Thymus (tissue), 11 donors: Measurements from ENCODE around the gene ARPP21. TPM values are rescaled to one million over a fixed set of nuclear protein-coding genes. Genes with fewer than 3 reads are reported as not detected.

Experiments used
- DNase-seq, 9 donors: peaks; one replicate each; pipeline ENCODE4 v3.0.0-alpha.2; 2013; ENCODE audit warnings: low spot score in 9 of 9, low read depth in 6 of 9, missing footprints in 1 of 9
- H3K27ac ChIP-seq, 2 donors: one replicate each; pipeline ENCODE4 v1.5.1; 2013; ENCODE audit warnings: control low read depth in 1 of 2, low read depth in 1 of 2, low read length in 1 of 2, mild to moderate bottlenecking in 1 of 2, moderate library complexity in 1 of 2
- H3K27me3 ChIP-seq, 2 donors: one replicate each; pipeline ENCODE4 v1.5.1; 2013; ENCODE audit warnings: low read length in 1 of 2; ENCODE audit not compliant: control insufficient read depth in 2 of 2, insufficient read depth in 1 of 2
- H3K36me3 ChIP-seq, 2 donors: one replicate each; pipeline ENCODE4 v1.5.1; 2013; ENCODE audit warnings: low read length in 1 of 2, mild to moderate bottlenecking in 1 of 2, moderate library complexity in 1 of 2; ENCODE audit not compliant: control insufficient read depth in 2 of 2, insufficient read depth in 2 of 2
- H3K4me1 ChIP-seq, 2 donors: one replicate each; pipeline ENCODE4 v1.5.1; 2013; ENCODE audit warnings: low read length in 2 of 2; ENCODE audit not compliant: control insufficient read depth in 2 of 2, insufficient read depth in 2 of 2
- H3K4me3 ChIP-seq, 2 donors: one replicate each; pipeline ENCODE4 v1.5.1; 2013; ENCODE audit warnings: low read length in 2 of 2, control low read depth in 1 of 2, mild to moderate bottlenecking in 1 of 2
- H3K9me3 ChIP-seq, 2 donors: one replicate each; pipeline ENCODE4 v1.5.1; 2013; ENCODE audit warnings: low read length in 1 of 2, mild to moderate bottlenecking in 1 of 2; ENCODE audit not compliant: control insufficient read depth in 2 of 2, insufficient read depth in 1 of 2
- WGBS: extraction: QIAGEN DNeasy Blood & Tissue Kit; methylation state at CpG from one replicate; pipeline ENCODE4 v1.1.7; 2013; 5-methylcytosine and 5-hydroxymethylcytosine counted together
- polyA plus RNA-seq: library from polyadenylated mRNA; stranded (reverse); fragments of 200-250 nt; gene quantifications from one replicate; pipeline ENCODE4 v1.2.3, GENCODE V29; 2013
- total RNA-seq: library from RNA; stranded (reverse); fragments of 120-200 nt; gene quantifications from one replicate; pipeline ENCODE4 v1.2.4, GENCODE V29; 2013
- donor health status: healthy.

Gene ARPP21
- total and polyA plus RNA-seq, 2 donors, result 50.8 to 136 TPM

GRCh38 chr3:35782355-35782754 lies 143.0 kb downstream of the ARPP21 start:
- Histone ChIP-seq H3K9me3 (no peaks in the 10 kb centered on the region), H3K27me3 (no peaks in the 10 kb centered on the region), H3K4me1 (no peaks in the 10 kb centered on the region), H3K36me3 (peaks cover 34 to 93% of the 10 kb centered on the region in 2 donors), H3K27ac (no peak overlapping the region), H3K4me3 (no peak overlapping the region)
- DNase-seq, result no peak
- 96% methylated on average over 1 of the region's 1 CpG for WGBS

- H3K36me3 ChIP-seq, result peaks cover 27 to 86% of the 10 kb centered on the region in 2 donors
- no peaks in the 10 kb centered on the region for H3K27me3 ChIP-seq
- no peak for DNase-seq
- H3K4me1 ChIP-seq, result no peaks in the 10 kb centered on the region
- no peak overlapping the region for H3K27ac ChIP-seq
- no peak overlapping the region for H3K4me3 ChIP-seq
- WGBS, result 100% methylated on average over 1 of the region's 1 CpG
- no peaks in the 10 kb centered on the region for H3K9me3 ChIP-seq
Measured at GRCh38 chr3:35784169-35784568, 144.8 kb downstream of the ARPP21 start.

- WGBS, result 88% methylated on average over 4 of the region's 4 CpGs
Measured at GRCh38 chr3:35785234-35785888, 146.0 kb downstream of the ARPP21 start.

GRCh38 chr3:35787936-35788335 lies 148.6 kb downstream of the ARPP21 start:
- DNase-seq, result no peak
- H3K4me3 ChIP-seq, result no peak overlapping the region
- H3K4me1 ChIP-seq, result no peaks in the 10 kb centered on the region
- no peaks in the 10 kb centered on the region for H3K27me3 ChIP-seq
- H3K9me3 ChIP-seq, result no peaks in the 10 kb centered on the region
- 95% methylated on average over 1 of the region's 1 CpG for WGBS
- peaks cover 17 to 79% of the 10 kb centered on the region in 2 donors for H3K36me3 ChIP-seq
- H3K27ac ChIP-seq, result no peak overlapping the region

More at GRCh38 chr3:35785234-35785888, 146.0 kb downstream of the ARPP21 start:
- no peak for DNase-seq
- Histone ChIP-seq H3K9me3 (no peaks in the 10 kb centered on the region), H3K4me3 (no peak overlapping the region), H3K4me1 (no peaks in the 10 kb centered on the region), H3K36me3 (peaks cover 19 to 80% of the 10 kb centered on the region in 2 donors), H3K27ac (no peak overlapping the region), H3K27me3 (no peaks in the 10 kb centered on the region)

GRCh38 chr3:35789042-35789831 lies 149.9 kb downstream of the ARPP21 start:
- Histone ChIP-seq H3K36me3 (peaks cover 27 to 79% of the 10 kb centered on the region in 2 donors), H3K4me3 (no peak overlapping the region), H3K9me3 (no peaks in the 10 kb centered on the region), H3K27ac (no peak overlapping the region), H3K27me3 (no peaks in the 10 kb centered on the region), H3K4me1 (no peaks in the 10 kb centered on the region)
- no peak for DNase-seq
- WGBS, result 93% methylated on average over 4 of the region's 4 CpGs

- WGBS, result 98% methylated on average over 1 of the region's 1 CpG
- Histone ChIP-seq H3K9me3 (no peaks in the 10 kb centered on the region), H3K27me3 (no peaks in the 10 kb centered on the region)
Measured at GRCh38 chr3:35790764-35791163, 151.4 kb downstream of the ARPP21 start.

GRCh38 chr3:35793667-35794066 lies 154.3 kb downstream of the ARPP21 start:
- Histone ChIP-seq H3K9me3 (no peaks in the 10 kb centered on the region), H3K4me3 (no peak overlapping the region), H3K4me1 (no peaks in the 10 kb centered on the region), H3K36me3 (peaks cover 16 to 65% of the 10 kb centered on the region in 2 donors), H3K27ac (no peak overlapping the region), H3K27me3 (no peaks in the 10 kb centered on the region)
- 98% methylated on average over 1 of the region's 1 CpG for WGBS
- DNase-seq, result no peak

More at GRCh38 chr3:35790764-35791163, 151.4 kb downstream of the ARPP21 start:
- Histone ChIP-seq H3K27ac (no peak overlapping the region), H3K36me3 (peaks cover 20 to 76% of the 10 kb centered on the region in 2 donors), H3K4me3 (no peak overlapping the region), H3K4me1 (no peaks in the 10 kb centered on the region)
- no peak for DNase-seq

GRCh38 chr3:35800960-35801459 lies 161.7 kb downstream of the ARPP21 start:
- DNase-seq, result no peak
- Histone ChIP-seq H3K9me3 (peaks cover 0 to 5% of the 10 kb centered on the region in 2 donors), H3K27me3 (no peaks in the 10 kb centered on the region), H3K27ac (no peak overlapping the region), H3K36me3 (peaks cover 0 to 5% of the 10 kb centered on the region in 2 donors), H3K4me1 (no peaks in the 10 kb centered on the region), H3K4me3 (no peak overlapping the region)
- 93% methylated on average over 1 of the region's 1 CpG for WGBS

GRCh38 chr3:35814531-35814930 lies 175.2 kb downstream of the ARPP21 start:
- H3K36me3 ChIP-seq, result no peaks in the 10 kb centered on the region
- 83% methylated on average over 4 of the region's 4 CpGs for WGBS
- no peak for DNase-seq
- H3K4me3 ChIP-seq, result no peak overlapping the region
- no peaks in the 10 kb centered on the region for H3K4me1 ChIP-seq
- no peaks in the 10 kb centered on the region for H3K27me3 ChIP-seq
- H3K27ac ChIP-seq, result no peak overlapping the region
- H3K9me3 ChIP-seq, result no peaks in the 10 kb centered on the region
